Vagina (tissue), 2 donors: ENCODE data around the gene NQO1. TPM values are rescaled to one million over a fixed set of nuclear protein-coding genes. Genes with fewer than 3 reads are reported as not detected.

Source experiments
- DNase-seq, 2 donors: peaks; one replicate each; pipeline ENCODE4 v3.0.0-alpha.2; 2017; ENCODE audit errors: extremely low spot score in 2 of 2
- H3K27ac ChIP-seq: fragments of 200-600 bp; sonication (generic); one replicate; pipeline ENCODE4 v1.5.1; 2019
- H3K27me3 ChIP-seq: fragments of 200-600 bp; sonication (generic); one replicate; pipeline ENCODE4 v1.5.1; 2019
- H3K36me3 ChIP-seq, 2 donors: fragments of 200-600 bp; sonication (generic); one replicate each; pipeline ENCODE4 v1.5.1; 2017 to 2019
- H3K4me1 ChIP-seq: fragments of 200-600 bp; sonication (generic); one replicate; pipeline ENCODE4 v1.5.1; 2019
- H3K4me3 ChIP-seq, 2 donors: fragments of 200-600 bp; sonication (generic); 1 replicate in 1 of 2; 2 replicates in 1 of 2; pipeline ENCODE4 v1.5.1; 2016 to 2019
- H3K9me3 ChIP-seq: fragments of 200-600 bp; sonication (generic); one replicate; pipeline ENCODE4 v1.5.1; 2019
- POLR2A ChIP-seq, 2 donors: fragments of 450-650 bp; IDR thresholded peaks; one replicate each; pipeline ENCODE4 v1.6.1; 2017; ENCODE audit warnings: antibody characterized with exemption in 2 of 2, mild to moderate bottlenecking in 2 of 2, moderate library complexity in 2 of 2
- POLR2AphosphoS5 ChIP-seq, 2 donors: sonication (generic); formaldehyde crosslinking; IDR thresholded peaks; one replicate each; pipeline ENCODE4 v1.9.0; 2017; ENCODE audit warnings: antibody characterized with exemption in 2 of 2, mild to moderate bottlenecking in 2 of 2, low read depth in 1 of 2; ENCODE audit not compliant: insufficient read depth in 1 of 2
- intact Hi-C: fragments of 100-400 bp; cut with DNase I; formaldehyde crosslinking; loops from one replicate; pipeline ENCODE4 v1.15.1; 2023
- total RNA-seq: library from RNA; depleted of rRNA; stranded (reverse); fragments of >200 nt; gene quantifications from one replicate; pipeline ENCODE4 v1.2.3, GENCODE V29; 2016
- TF ChIP-seq, protein P1 (sequence below), 3 experiments: fragments of 450-650 bp in 2 of 3; fragments of 200-600 bp in 1 of 3; sonication (generic) in 1 of 3; IDR thresholded peaks; one replicate each; pipeline ENCODE4 v1.5.1; 2017 to 2019; ENCODE audit warnings: antibody characterized with exemption in 3 of 3, mild to moderate bottlenecking in 2 of 3, moderate library complexity in 2 of 3

Gene NQO1
- total RNA-seq, 1 donor from 2014 or later, result 84.5 TPM

DNA sequence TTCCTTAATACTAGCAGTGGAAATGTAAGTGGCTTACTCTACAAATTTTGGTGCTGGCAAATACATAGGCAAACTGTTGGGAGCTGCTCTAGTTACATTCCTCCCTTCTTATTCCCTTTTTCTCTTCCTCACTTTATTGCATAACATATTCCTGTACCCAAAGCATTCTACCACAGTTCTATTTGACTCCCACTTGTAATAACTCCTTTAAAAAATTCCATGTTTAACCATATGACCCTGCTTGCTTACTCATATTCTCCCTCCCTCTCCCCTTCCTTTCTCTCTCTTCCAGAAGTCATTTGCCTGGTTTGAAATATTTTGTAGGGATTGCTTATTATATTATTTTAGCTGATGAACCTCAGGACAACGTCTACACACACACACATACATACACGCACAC lies 22.7 kb downstream of the NQO1 start:
- TF ChIP-seq POLR2AphosphoS5 (IDR thresholded peaks at IDR 0.05; ENCODE audit: insufficient read depth in 1 of 2, low read depth in 1 of 2), result no peak
- no peak for TF ChIP-seq POLR2A (IDR thresholded peaks at IDR 0.05)
- TF ChIP-seq, protein P1, sequence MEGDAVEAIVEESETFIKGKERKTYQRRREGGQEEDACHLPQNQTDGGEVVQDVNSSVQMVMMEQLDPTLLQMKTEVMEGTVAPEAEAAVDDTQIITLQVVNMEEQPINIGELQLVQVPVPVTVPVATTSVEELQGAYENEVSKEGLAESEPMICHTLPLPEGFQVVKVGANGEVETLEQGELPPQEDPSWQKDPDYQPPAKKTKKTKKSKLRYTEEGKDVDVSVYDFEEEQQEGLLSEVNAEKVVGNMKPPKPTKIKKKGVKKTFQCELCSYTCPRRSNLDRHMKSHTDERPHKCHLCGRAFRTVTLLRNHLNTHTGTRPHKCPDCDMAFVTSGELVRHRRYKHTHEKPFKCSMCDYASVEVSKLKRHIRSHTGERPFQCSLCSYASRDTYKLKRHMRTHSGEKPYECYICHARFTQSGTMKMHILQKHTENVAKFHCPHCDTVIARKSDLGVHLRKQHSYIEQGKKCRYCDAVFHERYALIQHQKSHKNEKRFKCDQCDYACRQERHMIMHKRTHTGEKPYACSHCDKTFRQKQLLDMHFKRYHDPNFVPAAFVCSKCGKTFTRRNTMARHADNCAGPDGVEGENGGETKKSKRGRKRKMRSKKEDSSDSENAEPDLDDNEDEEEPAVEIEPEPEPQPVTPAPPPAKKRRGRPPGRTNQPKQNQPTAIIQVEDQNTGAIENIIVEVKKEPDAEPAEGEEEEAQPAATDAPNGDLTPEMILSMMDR (IDR thresholded peaks at IDR 0.05), result no peak
- Histone ChIP-seq H3K9me3 (no peaks in the 10 kb centered on the region), H3K27ac (no peak overlapping the region), H3K36me3 (no peaks in the 10 kb centered on the region), H3K4me3 (no peak overlapping the region), H3K4me1 (no peaks in the 10 kb centered on the region), H3K27me3 (no peaks in the 10 kb centered on the region)
- DNase-seq, result no peak
- intact Hi-C loops, result no loop called here

DNA sequence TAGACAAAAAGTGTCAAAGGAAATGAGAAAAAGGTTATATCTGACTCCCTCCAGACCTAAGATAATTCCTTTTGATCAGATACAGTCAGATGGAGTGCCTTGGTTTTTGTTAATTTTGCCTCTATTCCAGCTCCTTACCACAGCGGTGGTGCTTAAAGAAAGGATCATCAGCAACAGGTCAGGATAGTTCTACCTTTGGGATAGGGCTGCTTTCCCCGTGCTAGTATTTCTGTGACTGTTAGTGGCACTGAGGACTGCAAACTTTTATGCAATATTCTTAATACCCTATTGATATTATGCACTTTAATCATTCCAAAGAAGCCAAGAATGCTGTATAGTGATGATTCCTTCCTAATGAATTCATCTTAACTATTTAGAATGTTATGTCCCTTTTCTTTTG lies 24.5 kb downstream of the NQO1 start:
- TF ChIP-seq, protein P1 (IDR thresholded peaks at IDR 0.05), result no peak
- TF ChIP-seq POLR2AphosphoS5 (IDR thresholded peaks at IDR 0.05; ENCODE audit: insufficient read depth in 1 of 2, low read depth in 1 of 2) (no peak), POLR2A (IDR thresholded peaks at IDR 0.05) (no peak)
- no peaks in the 10 kb centered on the region for H3K4me1 ChIP-seq
- H3K9me3 ChIP-seq, result no peaks in the 10 kb centered on the region
- H3K27me3 ChIP-seq, result no peaks in the 10 kb centered on the region
- intact Hi-C loops, result no loop called here
- no peak overlapping the region for H3K4me3 ChIP-seq
- H3K36me3 ChIP-seq, result peaks cover 0 to 6% of the 10 kb centered on the region in 2 donors
- H3K27ac ChIP-seq, result no peak overlapping the region
- DNase-seq, result no peak

DNA sequence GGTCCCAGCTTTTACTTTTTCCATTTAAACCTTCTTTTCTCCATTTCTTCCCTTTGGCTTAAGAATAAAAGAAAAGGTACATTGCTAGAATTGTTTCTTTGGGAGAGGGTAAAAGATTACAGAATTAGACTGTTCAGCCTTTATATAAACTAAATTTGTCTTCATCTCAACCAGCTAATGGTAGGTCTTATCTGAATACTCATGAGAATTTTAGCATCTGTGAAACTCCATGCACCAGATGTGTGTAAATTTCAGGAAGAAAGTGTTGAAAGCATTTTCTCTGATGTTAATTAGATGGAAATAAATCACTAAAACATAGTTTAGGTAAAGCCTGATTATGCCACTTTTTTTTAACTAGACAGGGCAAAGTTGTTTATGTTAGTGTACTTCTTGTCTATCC lies 24.9 kb downstream of the NQO1 start:
- no peak for DNase-seq
- TF ChIP-seq, protein P1 (IDR thresholded peaks at IDR 0.05), result no peak
- TF ChIP-seq POLR2A (IDR thresholded peaks at IDR 0.05) (no peak), POLR2AphosphoS5 (IDR thresholded peaks at IDR 0.05; ENCODE audit: insufficient read depth in 1 of 2, low read depth in 1 of 2) (no peak)
- Histone ChIP-seq H3K9me3 (no peaks in the 10 kb centered on the region), H3K4me3 (no peak overlapping the region), H3K27me3 (no peaks in the 10 kb centered on the region), H3K36me3 (peaks cover 0 to 6% of the 10 kb centered on the region in 2 donors), H3K4me1 (no peaks in the 10 kb centered on the region), H3K27ac (no peak overlapping the region)
- intact Hi-C loops, result no loop called here

DNA sequence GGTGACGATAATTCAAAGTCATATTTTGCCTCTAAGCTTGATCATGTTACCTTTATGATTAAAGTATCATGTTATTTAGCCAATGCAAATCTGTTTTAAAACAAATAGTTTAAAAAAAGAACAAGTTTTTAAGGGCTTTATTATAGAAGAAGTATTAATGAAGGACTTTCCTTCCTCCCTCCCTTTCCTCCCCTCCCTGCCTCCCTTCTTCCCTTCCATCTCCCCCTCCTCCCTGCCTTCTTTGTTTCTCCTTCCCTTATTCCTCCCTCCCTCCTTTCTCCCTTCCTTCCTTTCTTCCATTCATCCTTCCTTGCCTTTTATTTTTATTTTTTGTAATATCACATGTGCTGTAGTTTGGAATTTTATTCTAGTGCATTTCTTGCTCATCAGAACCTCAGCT lies 26.4 kb downstream of the NQO1 start:
- Histone ChIP-seq H3K4me1 (no peaks in the 10 kb centered on the region), H3K27me3 (no peaks in the 10 kb centered on the region), H3K27ac (no peak overlapping the region), H3K9me3 (no peaks in the 10 kb centered on the region), H3K4me3 (no peak overlapping the region), H3K36me3 (peaks cover 0 to 11% of the 10 kb centered on the region in 2 donors)
- TF ChIP-seq POLR2A (IDR thresholded peaks at IDR 0.05), result no peak
- TF ChIP-seq, protein P1 (IDR thresholded peaks at IDR 0.05), result no peak
- TF ChIP-seq POLR2AphosphoS5 (IDR thresholded peaks at IDR 0.05; ENCODE audit: insufficient read depth in 1 of 2, low read depth in 1 of 2), result no peak
- intact Hi-C loops, result no loop called here
- DNase-seq, result no peak

DNA sequence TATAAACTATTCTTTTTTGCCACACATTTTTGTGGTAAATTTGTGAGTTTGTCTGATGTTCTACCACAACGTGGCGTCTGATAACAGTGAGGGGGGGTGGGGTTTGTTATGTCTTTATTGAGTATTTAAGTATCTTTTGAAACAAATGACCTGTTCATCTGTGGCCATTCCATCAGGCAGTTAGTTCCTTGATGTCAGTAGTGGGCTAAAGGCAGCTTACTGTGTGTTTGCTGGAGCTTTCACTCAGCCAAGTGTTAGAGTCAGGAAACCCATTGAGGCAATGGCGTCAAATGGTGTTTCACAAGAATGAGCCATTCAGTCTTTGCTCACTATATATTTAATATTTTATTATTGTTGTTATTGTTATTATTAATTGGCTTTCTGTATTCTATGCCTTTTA lies 28.0 kb downstream of the NQO1 start:
- no peaks in the 10 kb centered on the region for H3K27me3 ChIP-seq
- no peak overlapping the region for H3K27ac ChIP-seq
- H3K4me3 ChIP-seq, result no peak overlapping the region
- H3K9me3 ChIP-seq, result no peaks in the 10 kb centered on the region
- intact Hi-C loops, result no loop called here
- peaks cover 0 to 23% of the 10 kb centered on the region in 2 donors for H3K36me3 ChIP-seq
- no peak for DNase-seq
- no peaks in the 10 kb centered on the region for H3K4me1 ChIP-seq
- TF ChIP-seq POLR2A (IDR thresholded peaks at IDR 0.05), result no peak
- TF ChIP-seq, protein P1 (IDR thresholded peaks at IDR 0.05), result no peak
- TF ChIP-seq POLR2AphosphoS5 (IDR thresholded peaks at IDR 0.05; ENCODE audit: insufficient read depth in 1 of 2, low read depth in 1 of 2), result no peak
